DND-41 (cell line): ENCODE results near the gene WFDC5.
"Not testable (repeated sequence)": the region's sequence is repeated elsewhere in the genome, so short reads cannot be mapped to it uniquely, and the experiment has no call there.

ENCODE experiments used
- ATAC-seq: fragments of 200-7000 bp; cut with Tn5 transposase; 3 replicates; pipeline ENCODE4 v1.9.1; 2021; ENCODE audit warnings: low read depth; ENCODE audit not compliant: insufficient read depth
- DNase-seq: peaks from one replicate; pipeline ENCODE4 v3.0.0-alpha.2; 2020
- H2AFZ ChIP-seq: 2 replicates; pipeline ENCODE4 v1.6.0; 2012; ENCODE audit warnings: low read depth, low read length
- H3K27ac ChIP-seq: 2 replicates; pipeline ENCODE4 v1.5.1; 2012; ENCODE audit warnings: low read length, inconsistent platforms
- H3K27me3 ChIP-seq: fragments of 200-600 bp; sonication (generic); 2 replicates; pipeline ENCODE4 v1.6.0; 2012; ENCODE audit warnings: low read length, mild to moderate bottlenecking, inconsistent platforms; ENCODE audit not compliant: insufficient read depth, poor library complexity
- H3K36me3 ChIP-seq: 2 replicates; pipeline ENCODE4 v1.5.1; 2012; ENCODE audit warnings: low read length, inconsistent platforms; ENCODE audit not compliant: insufficient read depth
- H3K4me1 ChIP-seq: 2 replicates; pipeline ENCODE4 v1.5.1; 2012; ENCODE audit warnings: mild to moderate bottlenecking, low read length; ENCODE audit not compliant: insufficient read depth
- H3K4me2 ChIP-seq: 2 replicates; pipeline ENCODE4 v1.6.0; 2012; ENCODE audit warnings: mild to moderate bottlenecking, moderate library complexity, low read length, inconsistent platforms; ENCODE audit not compliant: insufficient read depth
- H3K4me3 ChIP-seq, 2 experiments: fragments of 200-600 bp in 1 of 2; shearing (Covaris generic) in 1 of 2; 2 replicates each; pipeline ENCODE4 v1.5.1; 2012 to 2016; ENCODE audit warnings: inconsistent platforms in 2 of 2, low read length in 2 of 2, mild to moderate bottlenecking in 2 of 2, low read depth in 1 of 2, moderate library complexity in 1 of 2
- H3K79me2 ChIP-seq: 2 replicates; pipeline ENCODE4 v1.6.0; 2012; ENCODE audit warnings: low read length, inconsistent platforms; ENCODE audit not compliant: insufficient read depth
- H3K9ac ChIP-seq: 2 replicates; pipeline ENCODE4 v1.6.0; 2012; ENCODE audit warnings: low read depth, mild to moderate bottlenecking, inconsistent platforms, low read length, moderate library complexity
- H3K9me3 ChIP-seq: 2 replicates; pipeline ENCODE4 v1.5.1; 2012; ENCODE audit warnings: low read length, moderate library complexity, mild to moderate bottlenecking, inconsistent platforms; ENCODE audit not compliant: insufficient read depth, severe bottlenecking
- H4K20me1 ChIP-seq: 2 replicates; pipeline ENCODE4 v1.6.0; 2012; ENCODE audit warnings: low read length; ENCODE audit not compliant: insufficient read depth
- EZH2 ChIP-seq: IDR thresholded peaks from 3 replicates; pipeline ENCODE4 v1.6.1; 2012; ENCODE audit warnings: borderline replicate concordance, low read depth, mild to moderate bottlenecking, moderate library complexity, low read length, inconsistent platforms; ENCODE audit not compliant: severe bottlenecking
- TF ChIP-seq, protein P1 (sequence below): IDR thresholded peaks from 2 replicates; pipeline ENCODE4 v1.5.1; 2012; ENCODE audit warnings: borderline replicate concordance, low read length, moderate library complexity, mild to moderate bottlenecking; ENCODE audit not compliant: poor library complexity, severe bottlenecking; ENCODE audit errors: extremely low read depth

WFDC5 gene

GRCh38 chr20:45156713-45157112, 41.7 kb upstream of the WFDC5 start:
- H2AFZ ChIP-seq, result no peak overlapping the region
- H3K36me3 ChIP-seq, result no peaks in the 10 kb centered on the region
- no peaks in the 10 kb centered on the region for H3K4me1 ChIP-seq
- H3K27me3 ChIP-seq, result peaks cover 10% of the 10 kb centered on the region
- no peak overlapping the region for H3K27ac ChIP-seq
- no peaks in the 10 kb centered on the region for H3K9me3 ChIP-seq
- ATAC-seq (no peak), DNase-seq (no peak)
- H3K79me2 ChIP-seq, result no peaks in the 10 kb centered on the region
- H3K4me3 ChIP-seq, result no peak overlapping the region
- no peaks in the 10 kb centered on the region for H4K20me1 ChIP-seq
- no peak for TF ChIP-seq EZH2
- TF ChIP-seq, protein P1, sequence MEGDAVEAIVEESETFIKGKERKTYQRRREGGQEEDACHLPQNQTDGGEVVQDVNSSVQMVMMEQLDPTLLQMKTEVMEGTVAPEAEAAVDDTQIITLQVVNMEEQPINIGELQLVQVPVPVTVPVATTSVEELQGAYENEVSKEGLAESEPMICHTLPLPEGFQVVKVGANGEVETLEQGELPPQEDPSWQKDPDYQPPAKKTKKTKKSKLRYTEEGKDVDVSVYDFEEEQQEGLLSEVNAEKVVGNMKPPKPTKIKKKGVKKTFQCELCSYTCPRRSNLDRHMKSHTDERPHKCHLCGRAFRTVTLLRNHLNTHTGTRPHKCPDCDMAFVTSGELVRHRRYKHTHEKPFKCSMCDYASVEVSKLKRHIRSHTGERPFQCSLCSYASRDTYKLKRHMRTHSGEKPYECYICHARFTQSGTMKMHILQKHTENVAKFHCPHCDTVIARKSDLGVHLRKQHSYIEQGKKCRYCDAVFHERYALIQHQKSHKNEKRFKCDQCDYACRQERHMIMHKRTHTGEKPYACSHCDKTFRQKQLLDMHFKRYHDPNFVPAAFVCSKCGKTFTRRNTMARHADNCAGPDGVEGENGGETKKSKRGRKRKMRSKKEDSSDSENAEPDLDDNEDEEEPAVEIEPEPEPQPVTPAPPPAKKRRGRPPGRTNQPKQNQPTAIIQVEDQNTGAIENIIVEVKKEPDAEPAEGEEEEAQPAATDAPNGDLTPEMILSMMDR, result no peak
- no peak overlapping the region for H3K4me2 ChIP-seq
- no peak overlapping the region for H3K9ac ChIP-seq

DNA sequence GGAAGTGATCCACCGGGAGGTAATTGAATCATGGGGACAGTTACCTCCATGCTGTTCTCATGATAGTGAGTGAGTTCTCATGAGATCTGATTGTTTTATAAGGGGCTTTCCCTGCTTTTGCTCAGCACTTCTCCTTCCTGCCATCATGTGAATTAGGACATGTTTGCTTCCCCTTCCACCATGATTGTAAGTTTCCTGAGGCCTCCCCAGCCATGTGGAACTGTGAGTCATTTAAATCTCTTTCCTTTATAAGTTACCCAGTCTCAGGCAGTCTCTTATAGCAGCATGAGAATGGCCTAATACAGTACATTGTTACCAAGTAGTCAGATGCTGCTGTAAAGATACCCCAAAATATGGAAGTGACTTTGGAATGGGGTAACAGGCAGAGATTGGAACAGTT, 39.8 kb upstream of the WFDC5 start:
- H3K4me1 ChIP-seq, H3K79me2 ChIP-seq, H3K36me3 ChIP-seq, H3K4me3 ChIP-seq, H4K20me1 ChIP-seq, H3K27ac ChIP-seq, H3K4me2 ChIP-seq, DNase-seq, H3K9me3 ChIP-seq, ATAC-seq, H2AFZ ChIP-seq, H3K9ac ChIP-seq, H3K27me3 ChIP-seq: not testable (repeated sequence)

DNA sequence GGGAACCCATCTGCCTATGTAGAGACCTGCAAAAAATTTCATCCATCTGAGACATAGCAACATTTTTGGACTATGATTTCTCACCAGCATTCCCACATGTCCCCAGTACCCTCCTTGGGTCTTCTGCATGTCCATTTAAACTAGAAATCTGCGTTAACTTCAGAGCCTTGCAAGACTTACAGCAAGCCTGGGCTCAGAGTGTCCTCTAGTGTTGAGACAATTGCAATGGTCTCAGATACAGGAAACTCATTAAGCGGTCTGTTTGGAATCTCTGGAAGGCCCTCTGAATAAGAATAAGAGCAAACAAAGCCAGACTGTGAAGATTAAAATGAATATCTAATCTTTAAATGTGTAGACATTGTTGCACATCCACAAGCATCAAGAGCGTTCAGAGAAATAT, 39.2 kb upstream of the WFDC5 start:
- no peak overlapping the region for H3K27ac ChIP-seq
- ATAC-seq, result no peak
- H3K4me2 ChIP-seq, result no peak overlapping the region

GRCh38 chr20:45153752-45154151, 38.8 kb upstream of the WFDC5 start:
- H3K79me2 ChIP-seq, result no peaks in the 10 kb centered on the region
- H3K4me2 ChIP-seq, result no peak overlapping the region
- no peak overlapping the region for H2AFZ ChIP-seq
- H4K20me1 ChIP-seq, result no peaks in the 10 kb centered on the region
- H3K4me3 ChIP-seq, result no peak overlapping the region
- ATAC-seq, result no peak
- H3K27ac ChIP-seq, result no peak overlapping the region
- H3K36me3 ChIP-seq, result no peaks in the 10 kb centered on the region
- DNase-seq, result no peak
- TF ChIP-seq, protein P1, result no peak
- no peak for TF ChIP-seq EZH2
- no peaks in the 10 kb centered on the region for H3K4me1 ChIP-seq
- H3K9me3 ChIP-seq, result no peaks in the 10 kb centered on the region
- H3K27me3 ChIP-seq, result peaks cover 9% of the 10 kb centered on the region
- H3K9ac ChIP-seq, result no peak overlapping the region

More for the DNA sequence above, 39.2 kb upstream of the WFDC5 start:
- Histone ChIP-seq H3K4me3 (no peak overlapping the region), H3K79me2 (no peaks in the 10 kb centered on the region), H3K9ac (no peak overlapping the region), H3K9me3 (no peaks in the 10 kb centered on the region), H4K20me1 (no peaks in the 10 kb centered on the region), H3K36me3 (no peaks in the 10 kb centered on the region), H2AFZ (no peak overlapping the region), H3K27me3 (peaks cover 9% of the 10 kb centered on the region), H3K4me1 (no peaks in the 10 kb centered on the region)
- no peak for TF ChIP-seq EZH2
- TF ChIP-seq, protein P1, result no peak
- no peak for DNase-seq
